Measurements from ENCODE around the gene RAC2. TPM values are rescaled to one million over a fixed set of nuclear protein-coding genes. Genes with fewer than 3 reads are reported as not detected.

Gene RAC2
- total RNA-seq, 2 donors from 2014 or later: 27.4 to 27.6 TPM

DNA sequence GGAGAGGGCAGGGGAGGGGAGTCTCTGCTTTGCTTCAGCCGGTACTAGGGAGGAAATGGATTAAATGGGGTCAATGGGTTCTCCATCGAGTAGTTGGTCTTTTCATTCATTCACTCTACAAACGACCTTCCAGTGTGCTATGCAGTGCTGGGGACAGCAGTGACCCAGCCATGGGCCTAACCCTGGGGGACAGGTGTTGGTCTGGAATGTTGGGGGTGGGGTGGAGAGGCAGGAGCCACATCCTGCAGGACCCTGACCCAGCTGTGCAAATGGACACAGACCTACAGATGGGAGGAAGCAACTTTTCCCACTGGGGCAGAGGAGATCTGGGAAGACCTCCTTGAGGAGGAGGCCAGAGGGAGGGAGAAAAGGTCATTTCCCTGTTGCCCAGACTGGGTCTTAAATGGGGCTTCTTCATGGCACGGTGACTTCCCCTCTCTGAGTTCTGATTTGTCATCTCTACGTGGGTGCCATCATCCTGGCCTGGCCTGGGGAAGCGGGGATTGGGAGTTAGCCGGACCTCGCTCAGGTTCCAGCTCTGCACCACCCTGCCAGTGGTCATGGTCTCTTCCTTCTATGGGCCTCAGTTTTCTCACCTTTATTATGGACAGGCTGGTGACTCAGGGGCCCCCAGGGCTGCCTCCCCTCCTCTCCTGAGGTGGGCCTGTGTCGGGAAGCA, 40.2 kb upstream of the RAC2 start:
- Histone ChIP-seq H3K27me3 (no peaks in the 10 kb centered on the region), H3K9me3 (no peaks in the 10 kb centered on the region), H3K4me3 (peak overlapping the region; percentile 35), H3K9ac (ENCODE audit: low read depth in 2 of 2, low read length in 2 of 2) (peak overlapping the region; percentile 62 to 68), H3K36me3 (no peaks in the 10 kb centered on the region), H3K4me1 (no peaks in the 10 kb centered on the region), H3K27ac (peak overlapping the region; percentile 63)
- no peak for DNase-seq
- intact Hi-C loops (cut with DNase I): no loop called here
- TF ChIP-seq, protein P1, sequence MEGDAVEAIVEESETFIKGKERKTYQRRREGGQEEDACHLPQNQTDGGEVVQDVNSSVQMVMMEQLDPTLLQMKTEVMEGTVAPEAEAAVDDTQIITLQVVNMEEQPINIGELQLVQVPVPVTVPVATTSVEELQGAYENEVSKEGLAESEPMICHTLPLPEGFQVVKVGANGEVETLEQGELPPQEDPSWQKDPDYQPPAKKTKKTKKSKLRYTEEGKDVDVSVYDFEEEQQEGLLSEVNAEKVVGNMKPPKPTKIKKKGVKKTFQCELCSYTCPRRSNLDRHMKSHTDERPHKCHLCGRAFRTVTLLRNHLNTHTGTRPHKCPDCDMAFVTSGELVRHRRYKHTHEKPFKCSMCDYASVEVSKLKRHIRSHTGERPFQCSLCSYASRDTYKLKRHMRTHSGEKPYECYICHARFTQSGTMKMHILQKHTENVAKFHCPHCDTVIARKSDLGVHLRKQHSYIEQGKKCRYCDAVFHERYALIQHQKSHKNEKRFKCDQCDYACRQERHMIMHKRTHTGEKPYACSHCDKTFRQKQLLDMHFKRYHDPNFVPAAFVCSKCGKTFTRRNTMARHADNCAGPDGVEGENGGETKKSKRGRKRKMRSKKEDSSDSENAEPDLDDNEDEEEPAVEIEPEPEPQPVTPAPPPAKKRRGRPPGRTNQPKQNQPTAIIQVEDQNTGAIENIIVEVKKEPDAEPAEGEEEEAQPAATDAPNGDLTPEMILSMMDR (IDR thresholded peaks at IDR 0.05): no peak

DNA sequence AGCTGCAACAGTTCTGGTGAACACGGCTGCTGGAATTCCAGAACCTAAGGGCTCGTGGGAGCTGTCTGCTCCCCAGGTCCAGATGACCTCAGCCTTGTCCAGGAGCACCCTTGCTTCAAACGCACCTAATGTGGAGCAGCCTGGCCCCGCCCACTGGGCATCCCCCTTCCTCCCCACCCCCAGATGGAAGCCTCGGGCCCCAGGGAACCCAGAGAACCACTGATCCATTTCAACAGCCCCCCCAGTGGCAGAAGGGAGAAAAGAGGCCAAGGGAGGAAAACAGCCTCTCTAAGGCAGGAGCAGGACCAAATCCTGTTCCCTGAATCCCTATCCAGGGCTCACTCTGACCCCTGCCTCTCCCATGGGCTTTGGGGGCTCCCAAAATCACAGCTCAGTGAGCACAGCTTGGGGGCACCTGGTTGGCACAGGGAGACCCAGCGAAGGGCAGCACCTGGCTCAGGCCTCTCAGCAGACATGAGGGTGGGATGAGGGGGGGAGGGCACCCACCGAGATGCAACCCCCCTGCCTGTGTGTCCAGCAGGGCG, 39.4 kb upstream of the RAC2 start:
- DNase-seq: peak; percentile 52
- Histone ChIP-seq H3K4me3 (peak overlapping the region; percentile 35), H3K27me3 (no peaks in the 10 kb centered on the region), H3K27ac (peak overlapping the region; percentile 63), H3K36me3 (no peaks in the 10 kb centered on the region), H3K9ac (ENCODE audit: low read depth in 2 of 2, low read length in 2 of 2) (peak overlapping the region; percentile 68 to 69), H3K9me3 (no peaks in the 10 kb centered on the region), H3K4me1 (no peaks in the 10 kb centered on the region)
- TF ChIP-seq, protein P1 (IDR thresholded peaks at IDR 0.05): no peak
- intact Hi-C loops (cut with DNase I): no loop called here

DNA sequence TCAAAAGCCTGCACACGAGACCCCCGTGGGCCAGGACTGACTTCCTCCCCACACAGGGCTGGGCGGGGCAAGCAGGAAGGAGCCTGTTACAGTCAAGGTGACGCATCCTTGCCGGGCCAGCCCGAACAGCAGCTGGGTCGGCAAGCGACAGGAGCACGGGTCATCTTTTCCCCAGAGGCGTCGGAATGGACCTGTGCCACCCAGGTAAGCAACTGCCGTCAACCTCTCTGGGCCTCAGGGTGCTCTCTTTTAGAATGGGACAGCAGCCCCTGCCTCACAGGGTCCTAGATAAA, 38.3 kb upstream of the RAC2 start, which contains the start of gene CYTH4:
TSS of gene CYTH4 (plus strand) at position 124 of the 293 bp plus-strand sequence. CDS start at position 186, 62 bp downstream.
- TF ChIP-seq, protein P1 (IDR thresholded peaks at IDR 0.05): no peak
- H3K9me3 ChIP-seq: no peaks in the 10 kb centered on the region
- H3K36me3 ChIP-seq: no peaks in the 10 kb centered on the region
- H3K4me3 ChIP-seq: peak within 1 kb of the TSS; percentile 35
- DNase-seq: peak; percentile 55
- H3K4me1 ChIP-seq: no peaks in the 10 kb centered on the region
- H3K9ac ChIP-seq (ENCODE audit: low read depth in 2 of 2, low read length in 2 of 2): peak within 1 kb of the TSS; percentile 68 to 69
- peak within 1 kb of the TSS; percentile 63 for H3K27ac ChIP-seq
- intact Hi-C loops (cut with DNase I): no loop called here
- no peaks in the 10 kb centered on the region for H3K27me3 ChIP-seq

DNA sequence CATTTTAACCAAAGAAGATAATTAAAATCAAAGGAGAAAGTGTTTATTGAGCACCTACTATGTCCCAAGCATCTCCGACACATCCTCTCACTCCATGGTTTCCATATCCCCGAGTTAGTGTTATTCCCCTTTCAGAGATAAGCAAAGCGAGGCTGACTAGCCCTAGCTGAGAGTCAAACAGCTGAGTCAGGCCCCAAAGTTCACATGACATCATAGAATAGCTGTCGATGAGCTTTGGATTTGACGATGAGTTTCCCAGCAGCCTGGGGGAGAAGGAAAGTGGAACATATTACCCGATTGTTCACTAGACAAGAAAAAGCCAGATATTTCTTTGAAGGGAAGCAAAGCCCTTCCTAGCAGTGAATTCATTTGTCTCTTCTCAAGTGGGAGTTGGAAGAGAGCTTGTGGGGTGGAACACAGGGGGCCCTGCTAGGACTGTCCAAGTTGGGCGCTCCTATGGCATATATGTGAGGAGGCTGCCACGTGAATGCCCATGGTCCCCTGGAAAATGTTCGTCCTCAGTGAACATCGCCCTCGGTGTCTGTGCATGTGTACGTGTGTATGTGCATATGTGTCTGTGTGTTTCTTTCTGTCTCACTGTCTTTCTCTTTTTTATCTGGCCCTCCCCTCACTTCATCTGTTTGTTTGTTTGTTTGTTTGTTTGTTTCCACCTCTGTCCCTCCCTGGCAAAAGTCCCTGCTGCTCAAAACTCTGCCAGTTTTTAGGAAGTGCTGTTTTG, 37.7 kb upstream of the RAC2 start:
- no peaks in the 10 kb centered on the region for H3K9me3 ChIP-seq
- H3K27ac ChIP-seq: peak overlapping the region; percentile 63
- H3K9ac ChIP-seq (ENCODE audit: low read depth in 2 of 2, low read length in 2 of 2): peak overlapping the region; percentile 68 to 69
- TF ChIP-seq, protein P1 (IDR thresholded peaks at IDR 0.05): no peak
- H3K36me3 ChIP-seq: no peaks in the 10 kb centered on the region
- no peak for DNase-seq
- no peaks in the 10 kb centered on the region for H3K4me1 ChIP-seq
- intact Hi-C loops (cut with DNase I): no loop called here
- H3K27me3 ChIP-seq: no peaks in the 10 kb centered on the region
- H3K4me3 ChIP-seq: no peak overlapping the region

DNA sequence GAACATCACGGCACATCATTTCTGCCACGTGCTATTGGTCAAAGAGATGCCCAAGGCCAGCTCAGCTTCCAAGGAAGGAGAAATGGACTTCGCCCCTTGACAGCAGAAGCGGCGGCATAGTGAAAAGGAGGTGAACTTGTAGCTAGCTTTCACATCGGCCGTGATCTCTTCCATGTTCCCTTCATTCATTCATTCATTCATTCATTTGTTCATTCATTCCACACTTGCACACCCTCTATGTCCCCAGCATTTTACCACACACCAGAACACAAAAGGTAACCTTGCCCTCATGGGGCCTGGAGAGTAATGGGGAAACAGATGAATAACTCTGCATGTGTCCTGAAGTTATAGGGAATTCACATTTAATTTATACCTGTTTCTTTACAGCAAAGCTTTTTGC, 37.1 kb upstream of the RAC2 start:
- Histone ChIP-seq H3K27ac (no peak overlapping the region), H3K4me1 (no peaks in the 10 kb centered on the region), H3K9me3 (no peaks in the 10 kb centered on the region), H3K9ac (ENCODE audit: low read depth in 2 of 2, low read length in 2 of 2) (peak overlapping the region in 1 of 2 donors; percentile 69), H3K4me3 (no peak overlapping the region), H3K27me3 (no peaks in the 10 kb centered on the region), H3K36me3 (no peaks in the 10 kb centered on the region)
- DNase-seq: no peak
- intact Hi-C loops (cut with DNase I): no loop called here
- TF ChIP-seq, protein P1 (IDR thresholded peaks at IDR 0.05): no peak

Measured in colonic mucosa (tissue), 4 donors.